Neural progenitor cell (in vitro differentiated cells): ENCODE results near the gene SHISA2. TPM values are rescaled to one million over a fixed set of nuclear protein-coding genes. Genes with fewer than 3 reads are reported as not detected.
"Not testable (repeated sequence)": the region's sequence is repeated elsewhere in the genome, so short reads cannot be mapped to it uniquely, and the experiment has no call there.

ENCODE experiments used
- DNase-seq: peaks from one replicate; pipeline ENCODE4 v3.0.0-alpha.2; 2016; ENCODE audit warnings: low spot score
- H2AFZ ChIP-seq: fragments of 200-600 bp; sonication (generic); replicated peaks from 2 replicates; pipeline ENCODE4 v1.6.1; 2016; ENCODE audit warnings: antibody characterized with exemption
- H3F3A ChIP-seq: fragments of 200-600 bp; sonication (generic); 2 replicates; pipeline ENCODE4 v1.6.1; 2016; ENCODE audit warnings: antibody characterized with exemption, low read depth
- H3K27ac ChIP-seq: fragments of 200-600 bp; sonication (generic); 2 replicates; pipeline ENCODE4 v1.5.1; 2016; ENCODE audit warnings: mild to moderate bottlenecking
- H3K27me3 ChIP-seq: fragments of 200-600 bp; sonication (generic); 2 replicates; pipeline ENCODE4 v1.6.1; 2016; ENCODE audit warnings: mild to moderate bottlenecking, moderate library complexity
- H3K36me3 ChIP-seq: fragments of 200-600 bp; sonication (generic); 2 replicates; pipeline ENCODE4 v1.5.1; 2016
- H3K4me1 ChIP-seq: fragments of 200-600 bp; sonication (generic); 2 replicates; pipeline ENCODE4 v1.6.1; 2016; ENCODE audit warnings: mixed run types
- H3K4me2 ChIP-seq: fragments of 200-600 bp; sonication (generic); 2 replicates; pipeline ENCODE4 v1.6.1; 2016
- H3K4me3 ChIP-seq: fragments of 200-600 bp; sonication (generic); 2 replicates; pipeline ENCODE4 v1.5.1; 2016
- H3K79me2 ChIP-seq: fragments of 200-600 bp; sonication (generic); 2 replicates; pipeline ENCODE4 v1.6.1; 2016; ENCODE audit warnings: low read depth
- H3K9ac ChIP-seq: fragments of 200-600 bp; sonication (generic); 2 replicates; pipeline ENCODE4 v1.6.1; 2016
- H3K9me3 ChIP-seq: fragments of 200-600 bp; sonication (generic); 2 replicates; pipeline ENCODE4 v1.5.1; 2016; ENCODE audit warnings: low read depth
- H4K20me1 ChIP-seq: fragments of 200-600 bp; sonication (generic); 2 replicates; pipeline ENCODE4 v1.6.1; 2016; ENCODE audit warnings: low read depth
- H3K27ac Mint-ChIP-seq: 3 replicates; pipeline ENCODE4 v1.8.0; 2021; ENCODE audit warnings: mixed read lengths
- H3K27me3 Mint-ChIP-seq: 2 replicates; pipeline ENCODE4 v1.8.0; 2022; ENCODE audit warnings: low read depth, mild to moderate bottlenecking, inconsistent platforms, moderate library complexity, mixed read lengths; ENCODE audit not compliant: insufficient read depth
- H3K36me3 Mint-ChIP-seq: 3 replicates; pipeline ENCODE4 v1.8.0; 2021; ENCODE audit warnings: mixed read lengths
- H3K4me1 Mint-ChIP-seq: 3 replicates; pipeline ENCODE4 v1.8.0; 2021; ENCODE audit warnings: mixed read lengths
- H3K4me3 Mint-ChIP-seq: 3 replicates; pipeline ENCODE4 v1.8.0; 2021; ENCODE audit warnings: mild to moderate bottlenecking, moderate library complexity, mixed read lengths
- H3K9me3 Mint-ChIP-seq: 3 replicates; pipeline ENCODE4 v1.8.0; 2020; ENCODE audit warnings: mixed read lengths
- CTCF ChIP-seq: fragments of 200-600 bp; sonication (generic); IDR thresholded peaks from 2 replicates; pipeline ENCODE4 v1.5.1; 2017; ENCODE audit warnings: antibody characterized with exemption, mild to moderate bottlenecking
- EZH2 ChIP-seq: fragments of 200-600 bp; sonication (generic); IDR thresholded peaks from 2 replicates; pipeline ENCODE4 v1.6.1; 2017; ENCODE audit warnings: antibody characterized with exemption, mild to moderate bottlenecking, moderate library complexity
- EZH2phosphoT487 ChIP-seq: fragments of 200-600 bp; sonication (generic); IDR thresholded peaks from 2 replicates; pipeline ENCODE4 v1.6.1; 2017; ENCODE audit warnings: antibody characterized with exemption
- total RNA-seq: library from RNA; depleted of rRNA; stranded (reverse); fragments of >200 nt; gene quantifications from 2 replicates; pipeline ENCODE4 v1.2.3, GENCODE V29; 2015; ENCODE audit warnings: low replicate concordance

Gene SHISA2
- 367 and 386 TPM in 2 replicates for total RNA-seq

GRCh38 chr13:26051657-26052311, at the start of gene SHISA2:
TSS of gene SHISA2 (minus strand) at chr13:26052016. CDS start at chr13:26050975, 1,041 bp downstream.
- Mint-ChIP-seq H3K36me3 (no peaks in the 10 kb centered on the region), H3K27ac (no peak within 1 kb of the TSS), H3K9me3 (no peaks in the 10 kb centered on the region), H3K4me3 (peak within 1 kb of the TSS; percentile 82), H3K4me1 (peaks cover 18% of the 10 kb centered on the region), H3K27me3 (peaks cover 19% of the 10 kb centered on the region)
- Histone ChIP-seq H2AFZ (peak within 1 kb of the TSS; percentile 64), H3K9ac (peak within 1 kb of the TSS; percentile 85), H3K4me3 (peak within 1 kb of the TSS; percentile 99), H3K79me2 (peaks cover 62% of the 10 kb centered on the region), H3K36me3 (peaks cover 19% of the 10 kb centered on the region), H3K9me3 (no peaks in the 10 kb centered on the region), H3K27ac (no peak within 1 kb of the TSS), H4K20me1 (peaks cover 50% of the 10 kb centered on the region), H3F3A (peaks cover 44% of the 10 kb centered on the region), H3K4me1 (peaks cover 23% of the 10 kb centered on the region), H3K27me3 (peaks cover 4% of the 10 kb centered on the region), H3K4me2 (peak within 1 kb of the TSS; percentile 97)
- TF ChIP-seq EZH2phosphoT487: no peak
- no peak for TF ChIP-seq EZH2
- TF ChIP-seq CTCF: no peak
- DNase-seq: peak; percentile 93

GRCh38 chr13:26095846-26096610, 44.2 kb upstream of the SHISA2 start:
- H3K4me3 Mint-ChIP-seq: no peak overlapping the region
- H3K36me3 ChIP-seq: no peaks in the 10 kb centered on the region

DNA sequence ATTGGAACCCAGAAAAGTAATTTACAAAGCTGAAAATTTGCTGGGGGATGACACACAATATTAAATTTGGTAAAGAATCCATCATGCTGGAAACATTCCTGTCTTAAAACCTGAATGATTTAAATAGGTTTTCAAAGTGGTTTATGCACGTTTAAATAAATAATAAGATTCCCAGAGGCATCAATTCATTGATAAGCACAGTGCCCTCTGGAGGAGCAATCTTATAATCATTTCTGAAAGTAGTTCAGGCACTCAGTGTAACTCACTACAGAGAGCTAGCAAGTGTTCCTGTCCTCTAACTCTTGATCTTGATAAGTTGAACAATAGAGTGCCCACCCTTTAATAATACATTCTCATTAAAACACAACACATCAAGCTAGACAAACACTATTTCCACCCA, 43.5 kb upstream of the SHISA2 start:
- TF ChIP-seq CTCF: peak; percentile 50
- no peak for TF ChIP-seq EZH2
- Mint-ChIP-seq H3K36me3 (no peaks in the 10 kb centered on the region), H3K27ac (no peak overlapping the region), H3K4me1 (no peaks in the 10 kb centered on the region), H3K9me3 (no peaks in the 10 kb centered on the region), H3K27me3 (peaks cover 4% of the 10 kb centered on the region), H3K4me3 (no peak overlapping the region)
- peaks cover 5% of the 10 kb centered on the region for H3K9me3 ChIP-seq
- no peak overlapping the region for H3K4me2 ChIP-seq
- no peak overlapping the region for H3K9ac ChIP-seq
- H3F3A ChIP-seq: no peaks in the 10 kb centered on the region
- no peaks in the 10 kb centered on the region for H3K4me1 ChIP-seq
- H2AFZ ChIP-seq: peak overlapping the region; percentile 77
- no peak for DNase-seq
- H3K4me3 ChIP-seq: no peak overlapping the region
- no peaks in the 10 kb centered on the region for H3K27me3 ChIP-seq
- H3K79me2 ChIP-seq: no peaks in the 10 kb centered on the region
- no peaks in the 10 kb centered on the region for H3K36me3 ChIP-seq
- no peaks in the 10 kb centered on the region for H4K20me1 ChIP-seq
- no peak overlapping the region for H3K27ac ChIP-seq

More at GRCh38 chr13:26095846-26096610, 44.2 kb upstream of the SHISA2 start:
- Histone ChIP-seq H3K4me3 (no peak overlapping the region), H4K20me1 (no peaks in the 10 kb centered on the region), H3F3A (no peaks in the 10 kb centered on the region), H2AFZ (no peak overlapping the region), H3K9me3 (no peaks in the 10 kb centered on the region), H3K27me3 (no peaks in the 10 kb centered on the region), H3K9ac (no peak overlapping the region), H3K4me2 (no peak overlapping the region), H3K27ac (no peak overlapping the region), H3K4me1 (no peaks in the 10 kb centered on the region), H3K79me2 (no peaks in the 10 kb centered on the region)
- TF ChIP-seq EZH2phosphoT487: no peak
- no peak for TF ChIP-seq CTCF
- no peak for TF ChIP-seq EZH2
- Mint-ChIP-seq H3K27me3 (peaks cover 4% of the 10 kb centered on the region), H3K36me3 (no peaks in the 10 kb centered on the region), H3K4me1 (no peaks in the 10 kb centered on the region), H3K9me3 (no peaks in the 10 kb centered on the region), H3K27ac (no peak overlapping the region)
- no peak for DNase-seq

DNA sequence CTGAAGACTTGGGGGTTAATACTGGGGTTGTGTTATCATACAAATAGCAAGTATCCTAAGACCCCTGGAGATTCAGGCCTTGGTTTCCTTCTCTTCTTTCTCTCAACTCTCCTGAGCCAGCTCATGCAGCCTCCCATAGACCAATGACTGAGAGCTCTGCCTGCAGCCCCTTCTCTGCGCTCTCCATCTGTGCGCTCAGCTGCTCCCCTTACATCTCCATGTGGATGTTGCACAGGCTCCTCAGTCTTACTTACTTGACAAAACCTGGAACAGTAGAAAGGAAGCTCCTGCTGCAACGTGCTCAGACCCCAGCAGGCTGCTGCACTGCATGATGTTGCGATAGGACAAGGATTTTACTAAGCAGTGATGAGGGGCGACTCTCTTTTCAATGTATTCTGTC, 25.0 kb upstream of the SHISA2 start:
- not testable (repeated sequence) for H3K36me3 Mint-ChIP-seq, H3K27me3 Mint-ChIP-seq, H3K4me1 ChIP-seq, H3K4me3 ChIP-seq, H3K27ac ChIP-seq, DNase-seq, H3K9me3 Mint-ChIP-seq, H3K36me3 ChIP-seq, H3K27me3 ChIP-seq, H3K4me3 Mint-ChIP-seq, H3K4me1 Mint-ChIP-seq, H3K79me2 ChIP-seq, H3K9ac ChIP-seq, H3K4me2 ChIP-seq, H3K9me3 ChIP-seq, H4K20me1 ChIP-seq, H2AFZ ChIP-seq, H3F3A ChIP-seq, H3K27ac Mint-ChIP-seq
